Left renal cortex interstitium (tissue), 4 donors: ENCODE measurements around the gene NCS1. TPM values are rescaled to one million over a fixed set of nuclear protein-coding genes. Genes with fewer than 3 reads are reported as not detected.

ENCODE experiments used
- DNase-seq, 4 donors: peaks; one replicate each; pipeline ENCODE4 v3.0.0-alpha.2; 2013; ENCODE audit warnings: low read depth in 4 of 4, low spot score in 2 of 4, missing footprints in 1 of 4
- polyA plus RNA-seq, 4 donors: library from polyadenylated mRNA; unstranded; fragments of 120-200 nt; gene quantifications; one replicate each; pipeline ENCODE4 v1.2.1, GENCODE V29; 2013; ENCODE audit not compliant: insufficient read length in 4 of 4

The NCS1 gene
- polyA plus RNA-seq, 4 donors = 26.2 to 30.4 (median 28.6) TPM

GRCh38 chr9:130209422-130209821, 37.2 kb downstream of the NCS1 start:
- no peak for DNase-seq

DNA sequence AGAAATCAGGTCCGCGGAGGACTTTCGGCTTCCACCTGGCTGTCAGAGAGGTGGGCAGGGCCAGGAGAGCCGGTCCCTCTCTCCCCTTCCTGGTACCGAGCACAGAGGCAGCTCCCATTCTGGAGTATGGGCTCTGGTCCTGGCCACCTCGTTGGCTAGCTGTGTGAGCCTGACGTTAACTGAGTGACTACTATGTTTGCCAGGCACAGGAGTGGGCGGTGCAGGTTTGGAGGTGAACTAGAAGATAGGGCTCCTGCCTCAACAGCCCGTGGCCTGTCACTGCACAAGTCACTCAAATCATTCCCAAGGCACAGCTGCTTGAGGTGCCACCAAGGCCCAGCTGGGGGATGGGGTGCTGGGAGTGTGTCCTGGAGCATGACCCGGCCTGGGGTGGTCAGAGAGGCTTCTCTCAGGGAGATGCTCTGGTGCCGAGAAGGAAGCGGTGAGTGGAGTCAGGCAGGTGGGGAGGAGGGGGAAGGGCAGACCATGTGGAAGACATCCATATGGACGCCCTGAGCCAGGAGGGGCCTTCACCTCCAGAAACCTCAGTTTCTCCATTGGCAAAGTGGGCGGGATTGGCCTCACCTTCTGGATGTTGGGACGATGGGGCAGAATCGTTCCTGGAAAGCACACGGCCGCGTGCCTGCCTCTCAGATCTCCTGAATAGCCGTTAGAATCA, 39.5 kb downstream of the NCS1 start:
- DNase-seq = no peak

- DNase-seq = no peak
Measured at GRCh38 chr9:130212543-130213297, 40.5 kb downstream of the NCS1 start.

DNA sequence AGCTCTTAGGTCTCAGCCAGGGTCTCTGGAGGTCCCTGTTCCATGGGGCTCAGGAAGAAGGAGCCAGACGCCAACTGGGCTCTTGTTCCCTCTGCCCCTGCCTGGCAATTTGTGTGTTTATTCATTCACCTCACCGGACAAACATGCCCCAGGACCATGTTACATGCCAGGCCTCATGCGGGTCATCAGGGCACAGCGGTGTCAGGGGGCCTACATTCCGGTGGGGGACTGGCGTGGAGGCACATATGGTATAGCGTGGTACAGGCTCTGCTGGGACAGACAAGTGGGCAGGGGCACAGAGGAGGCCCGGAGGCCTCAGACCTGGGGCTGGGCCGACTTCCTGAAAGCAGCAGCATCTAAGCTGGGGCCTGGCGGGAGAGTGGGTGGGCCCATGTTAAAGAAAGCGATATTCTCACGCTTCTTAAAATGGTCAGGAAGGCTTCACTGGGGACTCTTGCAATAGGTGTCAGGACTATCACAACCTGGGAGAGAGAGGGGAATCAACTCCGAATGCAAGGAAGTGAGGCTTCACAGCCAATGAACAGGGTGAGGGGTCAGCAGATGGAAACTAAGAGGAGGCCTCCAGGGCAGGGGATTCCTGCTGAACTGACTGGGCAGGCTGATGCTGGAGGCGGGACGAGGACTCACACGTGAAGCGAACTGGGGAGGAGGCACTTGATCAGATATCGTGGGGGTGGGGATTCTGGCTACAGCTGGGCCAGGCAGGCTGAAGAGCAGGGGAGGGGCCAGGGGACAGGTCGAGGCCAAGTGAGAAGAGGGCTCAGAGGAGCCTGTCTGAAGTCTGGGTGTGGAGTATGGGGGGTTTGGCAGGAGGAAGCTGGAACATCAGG, 41.9 kb downstream of the NCS1 start:
- no peak for DNase-seq

- DNase-seq = no peak
Measured at GRCh38 chr9:130214776-130215340, 42.7 kb downstream of the NCS1 start.

DNA sequence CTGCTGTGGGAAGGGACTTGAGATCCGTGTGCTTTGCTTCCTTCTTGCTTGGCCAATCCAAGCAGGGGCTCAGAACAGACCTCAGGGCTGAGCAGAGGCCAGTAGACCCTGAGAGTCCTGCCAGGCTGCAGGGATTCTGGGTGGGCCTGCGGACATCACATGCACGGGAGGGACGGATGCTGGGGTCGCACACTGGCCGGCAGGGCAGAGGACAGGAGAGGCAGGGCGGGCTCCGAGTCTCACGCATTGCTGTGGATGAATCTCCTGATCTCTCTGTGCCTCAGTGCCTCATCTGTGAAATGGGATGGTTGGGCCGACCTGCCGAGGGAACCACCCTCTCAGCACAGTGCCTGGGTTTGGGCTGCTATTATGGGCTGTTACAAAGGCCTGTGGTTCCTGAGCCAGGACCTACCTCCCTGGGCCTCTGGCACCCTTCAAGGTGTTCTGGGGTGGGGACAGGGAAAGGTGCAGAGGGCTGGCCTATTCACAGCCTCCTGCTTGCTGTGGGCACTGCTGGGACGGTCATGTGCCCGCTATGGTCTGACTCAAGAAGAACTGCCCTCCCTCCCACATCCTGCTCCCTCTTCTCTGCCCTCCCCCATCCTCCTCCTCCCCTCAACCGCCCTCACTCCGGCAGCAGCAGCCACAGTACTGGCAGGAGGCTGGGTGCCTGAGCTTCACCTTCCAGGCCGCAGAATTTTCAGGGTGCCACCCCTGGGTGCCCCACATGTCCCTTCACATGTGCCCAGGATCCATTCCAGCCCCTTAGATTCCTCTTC, 43.3 kb downstream of the NCS1 start:
- no peak for DNase-seq

DNA sequence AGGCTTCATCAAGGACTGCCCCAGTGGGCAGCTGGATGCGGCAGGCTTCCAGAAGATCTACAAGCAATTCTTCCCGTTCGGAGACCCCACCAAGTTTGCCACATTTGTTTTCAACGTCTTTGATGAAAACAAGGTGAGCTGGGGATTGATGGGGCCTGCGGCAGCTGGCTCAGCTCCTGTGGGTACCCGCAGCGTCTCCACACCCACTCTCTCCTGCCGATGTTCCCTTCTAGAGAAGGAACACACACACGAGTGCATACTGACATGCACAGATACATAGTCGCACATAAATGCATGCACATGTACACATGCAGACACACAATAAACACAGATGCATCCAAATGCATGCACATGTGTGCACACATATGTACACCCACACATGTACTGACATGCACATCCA, 45.6 kb downstream of the NCS1 start:
- DNase-seq = no peak

DNA sequence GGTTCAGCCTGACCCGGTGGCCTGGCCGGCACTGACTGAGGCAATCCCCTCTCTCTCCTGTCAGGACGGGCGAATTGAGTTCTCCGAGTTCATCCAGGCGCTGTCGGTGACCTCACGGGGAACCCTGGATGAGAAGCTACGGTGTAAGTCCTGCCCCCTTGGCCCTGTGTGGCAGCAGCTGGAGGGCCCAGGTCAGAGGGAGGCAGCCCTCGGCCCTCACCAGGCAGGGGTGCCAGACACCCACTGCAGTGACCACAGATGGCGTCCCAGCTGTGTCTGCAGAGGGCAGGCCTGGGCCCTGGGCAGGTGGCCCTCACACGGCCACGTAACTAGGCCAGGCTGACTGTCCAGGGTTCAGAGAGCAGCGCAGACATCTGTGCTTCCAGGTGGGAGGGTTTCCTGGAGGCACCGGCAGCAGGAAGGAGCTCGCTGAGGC, 47.5 kb downstream of the NCS1 start:
- no peak for DNase-seq

GRCh38 chr9:130220352-130220751, 48.1 kb downstream of the NCS1 start:
- peak in 2 of 4 donors; percentile 79 to 87 for DNase-seq

DNA sequence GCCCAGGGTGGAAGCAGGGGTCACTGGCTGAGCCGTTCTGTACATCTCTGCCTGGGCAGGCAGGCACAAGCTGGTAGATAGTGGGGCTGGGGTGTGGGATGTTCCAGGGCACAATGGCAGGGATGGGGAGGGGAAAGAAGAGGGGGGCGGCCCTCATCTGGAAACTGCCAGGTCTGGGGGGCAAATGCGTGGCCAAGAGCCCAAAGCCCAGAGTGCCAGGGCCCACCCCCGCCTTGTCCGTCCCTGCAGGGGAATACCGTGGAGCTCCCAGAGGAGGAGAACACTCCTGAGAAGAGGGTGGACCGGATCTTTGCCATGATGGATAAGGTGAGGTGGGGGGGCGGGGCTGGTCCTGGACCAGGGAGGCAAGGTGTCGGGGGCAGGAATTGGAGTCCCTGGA, 50.6 kb downstream of the NCS1 start:
- no peak for DNase-seq

- no peak for DNase-seq
Measured at GRCh38 chr9:130225071-130225470, 52.9 kb downstream of the NCS1 start.

GRCh38 chr9:130225586-130225985, 53.4 kb downstream of the NCS1 start:
- no peak for DNase-seq

DNA sequence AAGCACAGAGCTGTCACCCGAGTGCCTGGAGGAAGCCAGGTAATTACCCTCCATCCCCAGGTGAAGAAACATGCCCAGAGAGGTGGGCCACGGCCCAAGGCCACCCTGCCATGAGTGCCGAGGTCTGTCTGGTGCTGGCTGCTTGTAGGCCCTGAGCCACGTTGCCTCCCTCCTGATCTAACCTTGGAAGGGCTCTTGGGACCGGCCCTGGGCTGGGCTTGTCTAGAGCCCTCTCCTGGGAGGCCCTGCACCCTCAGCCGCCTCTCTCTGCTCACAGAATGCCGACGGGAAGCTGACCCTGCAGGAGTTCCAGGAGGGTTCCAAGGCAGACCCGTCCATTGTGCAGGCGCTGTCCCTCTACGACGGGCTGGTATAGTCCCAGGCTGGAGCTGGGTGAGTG, 53.9 kb downstream of the NCS1 start:
- DNase-seq = no peak

DNA sequence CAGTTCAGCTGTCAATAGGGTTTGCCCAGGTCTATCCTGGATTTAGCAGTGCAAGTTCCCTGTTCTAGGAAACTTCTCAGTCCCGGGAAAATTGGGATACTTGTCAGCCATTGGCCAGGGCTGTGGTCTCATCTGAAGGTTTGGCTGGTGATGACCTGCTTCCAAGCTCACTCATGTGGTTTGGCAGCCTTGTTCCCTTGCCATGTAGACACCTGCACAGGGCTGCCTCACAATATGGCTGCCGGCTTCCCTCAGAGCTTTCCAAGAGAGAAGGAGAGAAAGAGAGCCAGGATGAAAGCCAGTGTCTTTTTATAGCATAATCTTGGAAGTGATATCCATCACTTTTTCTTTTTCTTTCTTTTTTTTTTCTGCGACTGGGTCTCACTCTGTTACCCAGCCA, 55.6 kb downstream of the NCS1 start:
- no peak for DNase-seq

DNA sequence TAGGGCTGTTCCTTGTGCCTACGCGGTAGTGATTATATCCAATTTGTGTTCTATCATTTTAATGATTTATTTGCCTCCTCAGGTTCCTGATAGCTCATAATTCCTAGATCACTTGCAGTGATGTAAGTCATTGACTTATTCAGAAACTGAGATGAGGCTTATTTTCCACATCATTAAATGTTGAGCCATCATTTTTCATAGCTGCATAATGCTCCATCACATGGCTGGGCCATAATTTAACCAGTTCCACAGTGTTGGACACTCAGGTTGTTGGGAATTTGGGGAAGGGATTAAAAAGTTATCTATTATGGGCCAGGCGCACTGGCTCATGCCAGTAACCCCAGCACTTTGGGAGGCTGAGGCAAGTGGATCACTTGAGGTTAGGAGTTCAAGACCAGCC, 57.6 kb downstream of the NCS1 start:
- DNase-seq = no peak

GRCh38 chr9:130230631-130231030, 58.4 kb downstream of the NCS1 start:
- no peak for DNase-seq

- no peak for DNase-seq
Measured at GRCh38 chr9:130232899-130233586, 60.8 kb downstream of the NCS1 start.

- DNase-seq = no peak
Measured at GRCh38 chr9:130233587-130233945, 61.4 kb downstream of the NCS1 start.

GRCh38 chr9:130234340-130235260, 62.4 kb downstream of the NCS1 start:
- no peak for DNase-seq
